SK-N-MC (cell line): ENCODE data around the gene YIPF5.

Source experiments
- EZH2 ChIP-seq: fragments of 200-600 bp; sonication (generic); IDR thresholded peaks from one replicate; pipeline ENCODE4 v1.6.1; 2017; ENCODE audit warnings: antibody characterized with exemption
- FOXP2 ChIP-seq: optimal IDR thresholded peaks from 2 replicates; pipeline ENCODE3; 2011; ENCODE audit warnings: mild to moderate bottlenecking, moderate library complexity; ENCODE audit not compliant: insufficient read depth; ENCODE audit errors: extremely low read length, control extremely low read depth
- POLR2AphosphoS5 ChIP-seq: IDR thresholded peaks from 2 replicates; pipeline ENCODE4 v1.6.1; 2012; ENCODE audit warnings: mild to moderate bottlenecking, low read depth, low read length, borderline replicate concordance

DNA sequence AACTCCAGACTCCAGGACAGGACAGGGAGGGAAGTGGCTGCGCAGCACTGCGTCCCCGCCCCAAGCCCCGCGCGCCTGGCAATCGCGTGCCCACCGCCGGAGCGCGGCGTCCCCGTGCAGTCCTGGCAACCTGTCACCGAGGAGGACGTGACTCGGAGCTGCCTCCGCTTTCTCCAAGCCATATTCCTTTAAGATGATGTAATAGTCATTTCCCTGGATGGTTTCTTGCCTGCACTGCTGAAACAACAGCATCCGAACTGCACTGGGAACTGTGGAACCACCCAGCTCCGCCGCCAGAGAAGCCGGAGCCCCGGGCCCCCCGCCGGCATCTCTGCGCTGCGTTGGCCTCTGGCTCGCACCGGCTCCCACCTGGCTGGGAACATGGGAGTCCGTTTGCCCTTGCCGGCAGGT is 34.7 kb upstream of the YIPF5 start:
- no peak for TF ChIP-seq EZH2
- no peak for TF ChIP-seq POLR2AphosphoS5
- TF ChIP-seq FOXP2: no peak
